Adrenal gland (tissue), 5 donors: ENCODE measurements around the gene HGF.

Experiments
- POLR2A ChIP-seq, 2 donors: fragments of 450-650 bp; IDR thresholded peaks; one replicate each; pipeline ENCODE4 v1.6.1; 2017; ENCODE audit warnings: antibody characterized with exemption in 2 of 2, mild to moderate bottlenecking in 2 of 2, moderate library complexity in 1 of 2
- TF ChIP-seq, protein P1 (sequence below), 6 experiments: fragments of 450-650 bp in 4 of 6; fragments of 200-600 bp in 2 of 6; sonication (generic) in 1 of 6; IDR thresholded peaks; 1 replicate in 5 of 6; 2 replicates in 1 of 6; pipeline versions ENCODE4 v1.5.1 to v1.8.0; 2016 to 2021; ENCODE audit warnings: antibody characterized with exemption in 6 of 6, mild to moderate bottlenecking in 2 of 6, moderate library complexity in 1 of 6
- donor health status: DM: no; HTN: no; CAD: no.

DNA sequence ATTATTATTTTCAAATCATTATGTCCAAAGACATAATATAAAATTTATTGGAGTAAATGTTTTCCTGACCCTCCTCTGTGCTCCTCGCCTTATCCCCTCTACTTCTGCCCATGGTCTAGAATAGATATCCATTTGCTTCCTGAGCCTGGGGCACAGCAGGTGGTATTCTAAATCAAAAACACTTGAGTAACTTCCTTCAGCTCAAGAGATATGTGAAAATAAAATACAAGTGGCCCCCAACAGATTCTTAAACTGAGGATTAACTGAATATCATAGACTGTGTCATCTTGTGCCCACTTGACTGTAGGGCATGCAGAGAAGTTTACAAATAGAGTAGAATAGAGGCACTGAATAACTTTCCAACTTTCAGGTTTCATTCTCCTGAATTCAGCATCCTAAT, 59.1 kb downstream of the HGF start:
- TF ChIP-seq POLR2A (IDR thresholded peaks at IDR 0.05), result no peak
- TF ChIP-seq, protein P1, sequence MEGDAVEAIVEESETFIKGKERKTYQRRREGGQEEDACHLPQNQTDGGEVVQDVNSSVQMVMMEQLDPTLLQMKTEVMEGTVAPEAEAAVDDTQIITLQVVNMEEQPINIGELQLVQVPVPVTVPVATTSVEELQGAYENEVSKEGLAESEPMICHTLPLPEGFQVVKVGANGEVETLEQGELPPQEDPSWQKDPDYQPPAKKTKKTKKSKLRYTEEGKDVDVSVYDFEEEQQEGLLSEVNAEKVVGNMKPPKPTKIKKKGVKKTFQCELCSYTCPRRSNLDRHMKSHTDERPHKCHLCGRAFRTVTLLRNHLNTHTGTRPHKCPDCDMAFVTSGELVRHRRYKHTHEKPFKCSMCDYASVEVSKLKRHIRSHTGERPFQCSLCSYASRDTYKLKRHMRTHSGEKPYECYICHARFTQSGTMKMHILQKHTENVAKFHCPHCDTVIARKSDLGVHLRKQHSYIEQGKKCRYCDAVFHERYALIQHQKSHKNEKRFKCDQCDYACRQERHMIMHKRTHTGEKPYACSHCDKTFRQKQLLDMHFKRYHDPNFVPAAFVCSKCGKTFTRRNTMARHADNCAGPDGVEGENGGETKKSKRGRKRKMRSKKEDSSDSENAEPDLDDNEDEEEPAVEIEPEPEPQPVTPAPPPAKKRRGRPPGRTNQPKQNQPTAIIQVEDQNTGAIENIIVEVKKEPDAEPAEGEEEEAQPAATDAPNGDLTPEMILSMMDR (IDR thresholded peaks at IDR 0.05), result no peak
